WTC11 (cell line): ENCODE measurements around the gene FREM1. TPM values are rescaled to one million over a fixed set of nuclear protein-coding genes. Genes with fewer than 3 reads are reported as not detected.

ENCODE experiments used
- ATAC-seq: fragments of 200-7000 bp; cut with Tn5 transposase; 2 replicates; pipeline ENCODE4 v1.10.0; 2021; ENCODE audit warnings: mild to moderate bottlenecking, moderate library complexity
- CTCF ChIA-PET: fragments of 300-600 bp; sonication (Branson Sonifier 250); formaldehyde crosslinking; loops from one replicate; lab custom pipeline; 2021; ENCODE audit warnings: antibody characterized with exemption; lab: Charles Lee
- POLR2A ChIA-PET: fragments of 350-600 bp; sonication (Branson Sonifier 250); formaldehyde crosslinking; loops from one replicate; lab custom pipeline; 2021; ENCODE audit warnings: antibody characterized with exemption; lab: Charles Lee
- DNase-seq: peaks from one replicate; pipeline ENCODE4 v3.0.0; 2021; ENCODE audit warnings: low spot score
- H3K27ac Mint-ChIP-seq: 2 replicates; pipeline ENCODE4 v1.8.0; 2021; ENCODE audit warnings: mixed read lengths
- H3K27me3 Mint-ChIP-seq: 2 replicates; pipeline ENCODE4 v1.8.0; 2021; ENCODE audit warnings: low read depth, mild to moderate bottlenecking, moderate library complexity, mixed read lengths
- H3K36me3 Mint-ChIP-seq: 2 replicates; pipeline ENCODE4 v1.8.0; 2021; ENCODE audit warnings: mixed read lengths
- H3K4me1 Mint-ChIP-seq: 2 replicates; pipeline ENCODE4 v1.8.0; 2022; ENCODE audit warnings: mixed read lengths
- H3K4me3 Mint-ChIP-seq: 2 replicates; pipeline ENCODE4 v1.8.0; 2021; ENCODE audit warnings: mild to moderate bottlenecking, moderate library complexity, mixed read lengths
- H3K9me3 Mint-ChIP-seq: 2 replicates; pipeline ENCODE4 v1.8.0; 2021; ENCODE audit warnings: mixed read lengths
- ATF3 ChIP-seq: sonication (generic); formaldehyde crosslinking; conservative IDR thresholded peaks from 2 replicates; pipeline ENCODE4 v1.8.1; 2022; ENCODE audit warnings: mild to moderate bottlenecking, missing genetic modification reagents
- CREM ChIP-seq: sonication (generic); formaldehyde crosslinking; IDR thresholded peaks from 2 replicates; pipeline ENCODE4 v1.8.1; 2022; ENCODE audit warnings: mild to moderate bottlenecking, missing genetic modification reagents, moderate library complexity
- E2F5 ChIP-seq: sonication (generic); formaldehyde crosslinking; IDR thresholded peaks from 2 replicates; pipeline ENCODE4 v1.8.1; 2022; ENCODE audit warnings: mild to moderate bottlenecking, moderate library complexity, missing genetic modification reagents
- GRHL2 ChIP-seq: fragments of 250-450 bp; sonication (Bioruptor Pico); IDR thresholded peaks from 2 replicates; pipeline ENCODE4 v1.8.0; 2022; ENCODE audit warnings: mild to moderate bottlenecking, moderate library complexity; ENCODE audit not compliant: insufficient replicate concordance, severe bottlenecking
- GTF2I ChIP-seq: fragments of 250-450 bp; sonication (Bioruptor Pico); conservative IDR thresholded peaks from 2 replicates; pipeline ENCODE4 v1.4.0; 2021; ENCODE audit warnings: mild to moderate bottlenecking
- NFE2L1 ChIP-seq: sonication (generic); formaldehyde crosslinking; IDR thresholded peaks from 2 replicates; pipeline ENCODE4 v1.8.1; 2023; ENCODE audit warnings: missing genetic modification reagents
- NR2C2 ChIP-seq: sonication (generic); formaldehyde crosslinking; IDR thresholded peaks from 2 replicates; pipeline ENCODE4 v1.8.0; 2022; ENCODE audit warnings: mild to moderate bottlenecking, missing genetic modification reagents
- NR3C1 ChIP-seq: sonication (generic); formaldehyde crosslinking; conservative IDR thresholded peaks from 2 replicates; pipeline ENCODE4 v1.8.1; 2023; ENCODE audit warnings: low read depth, mild to moderate bottlenecking, missing genetic modification reagents
- RELA ChIP-seq: sonication (generic); formaldehyde crosslinking; IDR thresholded peaks from 2 replicates; pipeline ENCODE4 v1.8.1; 2022; ENCODE audit warnings: missing genetic modification reagents, mild to moderate bottlenecking, borderline replicate concordance
- TEAD1 ChIP-seq: sonication (generic); formaldehyde crosslinking; IDR thresholded peaks from 2 replicates; pipeline ENCODE4 v1.8.0; 2022; ENCODE audit warnings: mild to moderate bottlenecking, missing genetic modification reagents
- ZBTB43 ChIP-seq: sonication (generic); formaldehyde crosslinking; IDR thresholded peaks from 2 replicates; pipeline ENCODE4 v1.8.1; 2023; ENCODE audit warnings: mild to moderate bottlenecking, missing genetic modification reagents
- ZMAT4 ChIP-seq: fragments of 250-450 bp; sonication (Bioruptor Pico); IDR thresholded peaks from 2 replicates; pipeline ENCODE4 v1.9.0; 2021; ENCODE audit warnings: mild to moderate bottlenecking
- ZNF232 ChIP-seq: sonication (generic); formaldehyde crosslinking; IDR thresholded peaks from 2 replicates; pipeline ENCODE4 v1.8.0; 2022; ENCODE audit warnings: mild to moderate bottlenecking, missing genetic modification reagents
- ZNF263 ChIP-seq: sonication (generic); formaldehyde crosslinking; IDR thresholded peaks from 2 replicates; pipeline ENCODE4 v1.8.1; 2022; ENCODE audit warnings: low read depth, mild to moderate bottlenecking, moderate library complexity, missing genetic modification reagents
- ZNF416 ChIP-seq: fragments of 250-450 bp; sonication (Bioruptor Pico); IDR thresholded peaks from 2 replicates; pipeline ENCODE4 v1.9.0; 2021; ENCODE audit warnings: mild to moderate bottlenecking, inconsistent platforms
- ZSCAN18 ChIP-seq: fragments of 250-450 bp; sonication (Bioruptor Pico); IDR thresholded peaks from 2 replicates; pipeline ENCODE4 v2.1.2; 2022; ENCODE audit warnings: mild to moderate bottlenecking, moderate library complexity
- total RNA-seq: library from RNA; stranded (reverse); gene quantifications from 3 replicates; pipeline ENCODE4 v1.2.3, GENCODE V29; 2021
- TF ChIP-seq, protein P1 (sequence below): fragments of 200-600 bp; IDR thresholded peaks from 2 replicates; pipeline ENCODE4 v1.8.0; 2022; ENCODE audit warnings: antibody characterized with exemption
- TF ChIP-seq, protein P2 (sequence below): sonication (generic); formaldehyde crosslinking; conservative IDR thresholded peaks from 2 replicates; pipeline ENCODE4 v1.8.1; 2023; ENCODE audit warnings: mild to moderate bottlenecking, low read depth, missing genetic modification reagents, moderate library complexity
- TF ChIP-seq, protein P3 (sequence below): fragments of 250-450 bp; sonication (Bioruptor Pico); IDR thresholded peaks from 2 replicates; pipeline ENCODE4 v1.9.0; 2021; ENCODE audit warnings: moderate library complexity, mild to moderate bottlenecking, inconsistent platforms, borderline replicate concordance
- TF ChIP-seq, protein P4 (sequence below): sonication (generic); formaldehyde crosslinking; IDR thresholded peaks from 2 replicates; pipeline ENCODE4 v1.8.1; 2023; ENCODE audit warnings: mild to moderate bottlenecking, missing genetic modification reagents, moderate library complexity
- TF ChIP-seq, protein P5 (sequence below): sonication (generic); formaldehyde crosslinking; IDR thresholded peaks from 2 replicates; pipeline ENCODE4 v1.8.1; 2022; ENCODE audit warnings: low read depth, mild to moderate bottlenecking, moderate library complexity, missing genetic modification reagents, borderline replicate concordance

FREM1 gene
- total RNA-seq, 1 experiment from 2014 or later: 2.8 TPM

DNA sequence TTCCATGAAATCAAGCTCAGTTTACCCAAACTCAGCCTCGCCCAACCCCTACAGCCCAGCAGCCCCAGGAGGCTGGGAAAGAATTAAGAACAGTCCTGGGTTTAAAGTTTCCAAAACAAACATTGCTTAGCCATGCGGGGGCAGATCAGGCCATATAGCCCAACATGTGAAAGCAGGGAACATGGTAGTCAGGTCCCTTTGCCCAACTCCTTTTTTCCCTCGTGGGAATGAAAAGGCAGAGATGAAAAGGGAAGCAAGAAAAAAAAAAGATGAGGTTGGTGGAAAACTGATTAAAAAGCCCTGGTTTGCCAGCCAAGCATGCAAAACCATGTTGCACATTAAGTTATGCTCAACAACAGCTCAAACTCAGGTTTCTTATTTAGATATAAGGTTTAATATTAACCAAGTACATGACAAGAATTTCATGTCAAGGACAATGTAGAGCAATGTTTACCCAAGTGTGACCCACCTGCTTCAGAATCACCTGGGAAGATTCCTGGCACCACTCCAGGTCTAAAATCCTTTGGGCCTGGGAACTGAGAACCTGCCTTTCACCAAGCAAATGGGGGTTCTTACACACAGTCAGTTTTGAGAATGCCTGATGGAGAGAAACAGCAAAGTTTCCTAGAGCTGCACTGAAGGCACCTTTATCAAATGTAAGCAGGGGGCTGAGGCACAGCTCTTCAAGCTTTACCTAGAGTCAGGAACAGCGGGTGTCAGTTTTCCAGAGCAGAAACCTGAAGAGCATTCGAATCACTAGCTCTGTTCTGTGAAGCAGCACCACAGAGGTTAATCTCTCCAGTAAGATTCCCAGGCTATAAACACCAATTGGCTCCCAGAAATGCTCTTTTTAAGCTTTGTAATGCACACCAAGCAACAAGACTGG lies 1.7 kb downstream of the FREM1 start:
- Mint-ChIP-seq H3K4me3 (no peak overlapping the region; the same call in 1 of the 2 replicates), H3K27ac (no peak overlapping the region; the same call in 1 of the 2 replicates), H3K36me3 (no peaks in the 10 kb centered on the region), H3K4me1 (peaks cover 27% of the 10 kb centered on the region), H3K9me3 (no peaks in the 10 kb centered on the region), H3K27me3 (no peaks in the 10 kb centered on the region)
- TF ChIP-seq, protein P1, sequence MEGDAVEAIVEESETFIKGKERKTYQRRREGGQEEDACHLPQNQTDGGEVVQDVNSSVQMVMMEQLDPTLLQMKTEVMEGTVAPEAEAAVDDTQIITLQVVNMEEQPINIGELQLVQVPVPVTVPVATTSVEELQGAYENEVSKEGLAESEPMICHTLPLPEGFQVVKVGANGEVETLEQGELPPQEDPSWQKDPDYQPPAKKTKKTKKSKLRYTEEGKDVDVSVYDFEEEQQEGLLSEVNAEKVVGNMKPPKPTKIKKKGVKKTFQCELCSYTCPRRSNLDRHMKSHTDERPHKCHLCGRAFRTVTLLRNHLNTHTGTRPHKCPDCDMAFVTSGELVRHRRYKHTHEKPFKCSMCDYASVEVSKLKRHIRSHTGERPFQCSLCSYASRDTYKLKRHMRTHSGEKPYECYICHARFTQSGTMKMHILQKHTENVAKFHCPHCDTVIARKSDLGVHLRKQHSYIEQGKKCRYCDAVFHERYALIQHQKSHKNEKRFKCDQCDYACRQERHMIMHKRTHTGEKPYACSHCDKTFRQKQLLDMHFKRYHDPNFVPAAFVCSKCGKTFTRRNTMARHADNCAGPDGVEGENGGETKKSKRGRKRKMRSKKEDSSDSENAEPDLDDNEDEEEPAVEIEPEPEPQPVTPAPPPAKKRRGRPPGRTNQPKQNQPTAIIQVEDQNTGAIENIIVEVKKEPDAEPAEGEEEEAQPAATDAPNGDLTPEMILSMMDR: no peak
- TF ChIP-seq NR2C2 (CRISPR knock-in tag) (no peak), ZNF232 (CRISPR knock-in tag) (no peak), ZMAT4 (CRISPR knock-in tag) (no peak), ZNF416 (CRISPR knock-in tag) (no peak), ZBTB43 (CRISPR knock-in tag) (no peak), E2F5 (CRISPR knock-in tag) (no peak)
- TF ChIP-seq, protein P2, sequence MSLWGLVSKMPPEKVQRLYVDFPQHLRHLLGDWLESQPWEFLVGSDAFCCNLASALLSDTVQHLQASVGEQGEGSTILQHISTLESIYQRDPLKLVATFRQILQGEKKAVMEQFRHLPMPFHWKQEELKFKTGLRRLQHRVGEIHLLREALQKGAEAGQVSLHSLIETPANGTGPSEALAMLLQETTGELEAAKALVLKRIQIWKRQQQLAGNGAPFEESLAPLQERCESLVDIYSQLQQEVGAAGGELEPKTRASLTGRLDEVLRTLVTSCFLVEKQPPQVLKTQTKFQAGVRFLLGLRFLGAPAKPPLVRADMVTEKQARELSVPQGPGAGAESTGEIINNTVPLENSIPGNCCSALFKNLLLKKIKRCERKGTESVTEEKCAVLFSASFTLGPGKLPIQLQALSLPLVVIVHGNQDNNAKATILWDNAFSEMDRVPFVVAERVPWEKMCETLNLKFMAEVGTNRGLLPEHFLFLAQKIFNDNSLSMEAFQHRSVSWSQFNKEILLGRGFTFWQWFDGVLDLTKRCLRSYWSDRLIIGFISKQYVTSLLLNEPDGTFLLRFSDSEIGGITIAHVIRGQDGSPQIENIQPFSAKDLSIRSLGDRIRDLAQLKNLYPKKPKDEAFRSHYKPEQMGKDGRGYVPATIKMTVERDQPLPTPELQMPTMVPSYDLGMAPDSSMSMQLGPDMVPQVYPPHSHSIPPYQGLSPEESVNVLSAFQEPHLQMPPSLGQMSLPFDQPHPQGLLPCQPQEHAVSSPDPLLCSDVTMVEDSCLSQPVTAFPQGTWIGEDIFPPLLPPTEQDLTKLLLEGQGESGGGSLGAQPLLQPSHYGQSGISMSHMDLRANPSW (CRISPR knock-in tag): no peak
- DNase-seq: no peak
- POLR2A ChIA-PET: no interaction called here
- ATAC-seq: peak; percentile 26
- CTCF ChIA-PET: interaction anchor here (1.6 to 1.7 kb wide), 2 partner anchors 19 to 226 kb away, joined by 5 to 6 read pairs; no protein-coding TSS in a partner anchor

DNA sequence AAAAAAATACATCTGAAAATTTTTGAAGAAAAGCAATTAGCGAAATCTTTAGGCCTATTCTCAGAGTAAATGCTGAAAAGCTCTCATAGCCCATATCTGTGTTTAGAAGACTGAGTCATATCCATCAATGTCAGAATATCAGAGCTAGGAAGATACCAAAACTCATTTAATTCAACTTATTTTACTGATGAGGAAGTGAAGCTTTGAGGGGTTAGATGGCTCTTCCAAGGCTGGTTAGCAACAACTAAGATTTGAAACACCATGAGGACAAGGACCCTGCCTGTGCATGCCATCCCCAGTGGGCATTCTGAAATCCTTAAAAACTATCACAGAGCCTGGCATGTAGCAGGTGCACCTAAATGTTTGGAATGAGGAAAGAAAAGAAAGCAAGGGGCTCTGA lies 2.5 kb downstream of the FREM1 start:
- H3K4me3 Mint-ChIP-seq: no peak overlapping the region
- H3K27me3 Mint-ChIP-seq: no peaks in the 10 kb centered on the region
- DNase-seq (no peak), ATAC-seq (no peak)
- H3K36me3 Mint-ChIP-seq: no peaks in the 10 kb centered on the region
- H3K9me3 Mint-ChIP-seq: no peaks in the 10 kb centered on the region
- H3K27ac Mint-ChIP-seq: peak overlapping the region; percentile 10; the same call in 1 of the 2 replicates
- POLR2A ChIA-PET: no interaction called here
- CTCF ChIA-PET: interaction anchor here (1.2 to 1.7 kb wide), 3 partner anchors 18 to 227 kb away, joined by 4 to 6 read pairs (median 5); no protein-coding TSS in a partner anchor
- H3K4me1 Mint-ChIP-seq: peaks cover 33% of the 10 kb centered on the region
- TF ChIP-seq ZNF263 (CRISPR knock-in tag): no peak
- no peak for TF ChIP-seq ZSCAN18
- no peak for TF ChIP-seq GRHL2 (CRISPR knock-in tag)
- no peak for TF ChIP-seq TEAD1 (CRISPR knock-in tag)
- no peak for TF ChIP-seq ATF3 (CRISPR knock-in tag)
- TF ChIP-seq NR3C1 (CRISPR knock-in tag): no peak
- TF ChIP-seq GTF2I: no peak
- TF ChIP-seq, protein P3, sequence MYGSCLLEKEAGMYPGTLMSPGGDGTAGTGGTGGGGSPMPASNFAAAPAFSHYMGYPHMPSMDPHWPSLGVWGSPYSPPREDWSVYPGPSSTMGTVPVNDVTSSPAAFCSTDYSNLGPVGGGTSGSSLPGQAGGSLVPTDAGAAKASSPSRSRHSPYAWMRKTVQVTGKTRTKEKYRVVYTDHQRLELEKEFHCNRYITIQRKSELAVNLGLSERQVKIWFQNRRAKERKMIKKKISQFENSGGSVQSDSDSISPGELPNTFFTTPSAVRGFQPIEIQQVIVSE: no peak
- TF ChIP-seq, protein P4, sequence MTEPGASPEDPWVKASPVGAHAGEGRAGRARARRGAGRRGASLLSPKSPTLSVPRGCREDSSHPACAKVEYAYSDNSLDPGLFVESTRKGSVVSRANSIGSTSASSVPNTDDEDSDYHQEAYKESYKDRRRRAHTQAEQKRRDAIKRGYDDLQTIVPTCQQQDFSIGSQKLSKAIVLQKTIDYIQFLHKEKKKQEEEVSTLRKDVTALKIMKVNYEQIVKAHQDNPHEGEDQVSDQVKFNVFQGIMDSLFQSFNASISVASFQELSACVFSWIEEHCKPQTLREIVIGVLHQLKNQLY: no peak
- TF ChIP-seq NFE2L1 (CRISPR knock-in tag): no peak
- TF ChIP-seq, protein P5, sequence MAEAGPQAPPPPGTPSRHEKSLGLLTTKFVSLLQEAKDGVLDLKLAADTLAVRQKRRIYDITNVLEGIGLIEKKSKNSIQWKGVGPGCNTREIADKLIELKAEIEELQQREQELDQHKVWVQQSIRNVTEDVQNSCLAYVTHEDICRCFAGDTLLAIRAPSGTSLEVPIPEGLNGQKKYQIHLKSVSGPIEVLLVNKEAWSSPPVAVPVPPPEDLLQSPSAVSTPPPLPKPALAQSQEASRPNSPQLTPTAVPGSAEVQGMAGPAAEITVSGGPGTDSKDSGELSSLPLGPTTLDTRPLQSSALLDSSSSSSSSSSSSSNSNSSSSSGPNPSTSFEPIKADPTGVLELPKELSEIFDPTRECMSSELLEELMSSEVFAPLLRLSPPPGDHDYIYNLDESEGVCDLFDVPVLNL (CRISPR knock-in tag): no peak
- TF ChIP-seq RELA: no peak
- TF ChIP-seq CREM: no peak
